Keratinocyte (primary cell): ENCODE results near the gene SNIP1.

Experiments used
- CTCF ChIP-seq, 3 experiments: IDR thresholded peaks in 1 of 3; conservative IDR thresholded peaks in 1 of 3; optimal IDR thresholded peaks in 1 of 3; 2 replicates in 2 of 3; 3 replicates in 1 of 3; pipeline versions ENCODE3 to v1.5.1; 2011; ENCODE audit warnings: low read length in 3 of 3, mild to moderate bottlenecking in 3 of 3, moderate library complexity in 2 of 3, control low read depth in 1 of 3, inconsistent platforms in 1 of 3; ENCODE audit not compliant: insufficient read depth in 2 of 3; ENCODE audit errors: extremely low read depth in 1 of 3
- EZH2 ChIP-seq: IDR thresholded peaks from one replicate; pipeline ENCODE4 v1.6.1; 2012; ENCODE audit warnings: inconsistent platforms, mild to moderate bottlenecking, low read length, moderate library complexity

GRCh38 chr1:37515185-37516034, 38.7 kb downstream of the SNIP1 start:
- TF ChIP-seq CTCF (optimal IDR thresholded peaks at IDR 0.05 in 1 of 3, IDR thresholded peaks at IDR 0.05 in 1 of 3, conservative IDR thresholded peaks at IDR 0.05 in 1 of 3; ENCODE audit: extremely low read depth in 1 of 3, insufficient read depth in 2 of 3, low read length in 3 of 3) (no peak), EZH2 (no peak)
